Stimulated activated effector memory CD8-positive, alpha-beta T cell treated with anti-CD3 and anti-CD28 coated beads, Interleukin-12 subunit alpha, Interleukin-12 subunit beta, amount 100 ng/mL, for 72 hours (primary cell): Measurements from ENCODE around the gene TPO.

ENCODE experiments used
- ATAC-seq: fragments of 150-1000 bp; cut with Tn5 transposase; 2 replicates; pipeline ENCODE4 v1.10.0; 2021
- DNase-seq, 2 donors: peaks; one replicate each; pipeline ENCODE4 v3.0.0; 2021 to 2022; ENCODE audit warnings: low spot score in 2 of 2
- H3K27ac Mint-ChIP-seq: one replicate; pipeline ENCODE4 v1.8.0; 2022; ENCODE audit warnings: mild to moderate bottlenecking, mixed read lengths
- H3K36me3 Mint-ChIP-seq: one replicate; pipeline ENCODE4 v1.8.0; 2022; ENCODE audit warnings: mild to moderate bottlenecking, mixed read lengths
- H3K4me1 Mint-ChIP-seq: one replicate; pipeline ENCODE4 v1.8.0; 2022; ENCODE audit warnings: mixed read lengths
- H3K4me3 Mint-ChIP-seq: one replicate; pipeline ENCODE4 v1.8.0; 2022; ENCODE audit warnings: mild to moderate bottlenecking, mixed read lengths
- H3K9me3 Mint-ChIP-seq: one replicate; pipeline ENCODE4 v1.8.0; 2022; ENCODE audit warnings: mixed read lengths

Gene TPO

GRCh38 chr2:1586923-1587840 is 173.9 kb downstream of the TPO start:
- DNase-seq: no peak
- H3K9me3 Mint-ChIP-seq: peaks cover under 1% of the 10 kb centered on the region
- no peak overlapping the region for H3K4me3 Mint-ChIP-seq
- no peaks in the 10 kb centered on the region for H3K36me3 Mint-ChIP-seq
- no peak overlapping the region for H3K27ac Mint-ChIP-seq
- ATAC-seq: peak; percentile 8
- H3K4me1 Mint-ChIP-seq: no peaks in the 10 kb centered on the region

GRCh38 chr2:1588051-1588977 is 175.1 kb downstream of the TPO start:
- no peak overlapping the region for H3K27ac Mint-ChIP-seq
- DNase-seq: no peak

GRCh38 chr2:1588978-1589621 is 175.8 kb downstream of the TPO start:
- Mint-ChIP-seq H3K27ac (no peak overlapping the region), H3K4me3 (no peak overlapping the region), H3K4me1 (no peaks in the 10 kb centered on the region), H3K9me3 (no peaks in the 10 kb centered on the region), H3K36me3 (no peaks in the 10 kb centered on the region)
- no peak for DNase-seq
- no peak for ATAC-seq

More at GRCh38 chr2:1588051-1588977, 175.1 kb downstream of the TPO start:
- H3K4me1 Mint-ChIP-seq: no peaks in the 10 kb centered on the region
- ATAC-seq: no peak
- no peak overlapping the region for H3K4me3 Mint-ChIP-seq
- H3K36me3 Mint-ChIP-seq: no peaks in the 10 kb centered on the region
- no peaks in the 10 kb centered on the region for H3K9me3 Mint-ChIP-seq

DNA sequence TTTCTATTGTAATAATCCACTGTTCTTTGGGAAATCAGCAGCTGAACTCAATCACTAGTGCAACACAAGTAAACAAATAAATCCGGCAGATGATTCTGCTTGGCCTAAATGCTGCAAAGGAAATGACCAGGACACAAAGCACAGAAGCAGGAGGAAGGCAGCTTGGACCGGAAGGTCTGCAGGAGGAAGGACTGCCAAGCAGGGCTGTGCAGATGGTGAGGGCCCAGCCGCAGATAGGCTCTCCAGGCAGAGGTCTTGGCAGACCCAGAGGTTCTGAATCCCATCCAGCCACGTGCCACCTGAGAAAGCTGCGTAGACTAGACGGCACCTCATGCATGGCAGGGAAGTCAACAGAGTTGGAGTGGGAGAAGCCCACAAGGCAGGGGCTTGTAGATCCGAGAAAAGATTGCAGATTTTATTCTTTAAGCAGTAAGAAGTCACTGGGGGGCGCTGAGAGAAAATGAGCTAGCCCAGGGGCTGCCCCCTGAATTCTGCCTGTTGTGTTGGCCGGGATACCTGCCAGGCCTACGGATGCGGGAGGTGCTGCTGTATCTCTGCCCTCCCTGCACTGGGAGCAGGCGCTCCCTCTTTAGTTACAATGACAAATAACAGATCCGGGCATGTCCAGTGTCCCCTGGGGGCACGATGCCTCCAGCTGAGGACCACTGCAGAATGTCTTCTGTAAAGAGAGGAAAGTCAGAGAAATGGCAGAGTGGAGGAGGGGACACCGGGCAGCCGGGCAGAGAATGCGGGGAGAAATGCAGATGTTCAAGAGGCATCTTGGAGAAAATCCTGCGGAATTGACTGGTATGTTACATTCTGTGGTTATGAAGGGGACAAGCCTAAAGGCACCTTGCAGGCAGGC is 177.6 kb downstream of the TPO start:
- ATAC-seq: no peak
- H3K4me1 Mint-ChIP-seq: no peaks in the 10 kb centered on the region
- H3K9me3 Mint-ChIP-seq: no peaks in the 10 kb centered on the region
- H3K27ac Mint-ChIP-seq: no peak overlapping the region
- H3K4me3 Mint-ChIP-seq: no peak overlapping the region
- no peaks in the 10 kb centered on the region for H3K36me3 Mint-ChIP-seq
- DNase-seq: no peak

DNA sequence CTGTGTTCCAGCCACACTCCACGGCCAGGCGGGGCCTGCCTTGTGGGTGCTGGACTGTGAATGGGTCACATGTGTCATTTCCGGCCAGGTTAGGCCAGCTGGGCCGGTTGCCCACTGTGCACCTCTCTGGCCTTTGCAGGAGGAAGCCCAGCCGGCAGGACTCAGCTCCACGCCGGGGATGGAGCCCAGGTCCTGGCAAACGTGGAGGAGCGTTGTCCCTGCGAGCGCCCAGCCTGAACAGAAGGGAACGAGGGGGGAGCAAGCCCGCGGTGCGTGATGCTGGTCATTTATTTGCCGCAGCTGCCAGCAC is 178.2 kb downstream of the TPO start:
- Mint-ChIP-seq H3K36me3 (no peaks in the 10 kb centered on the region), H3K4me1 (no peaks in the 10 kb centered on the region), H3K27ac (no peak overlapping the region), H3K9me3 (no peaks in the 10 kb centered on the region), H3K4me3 (no peak overlapping the region)
- ATAC-seq (no peak), DNase-seq (no peak)
